ENCODE results near the gene ATXN1.

ATXN1 gene

DNA sequence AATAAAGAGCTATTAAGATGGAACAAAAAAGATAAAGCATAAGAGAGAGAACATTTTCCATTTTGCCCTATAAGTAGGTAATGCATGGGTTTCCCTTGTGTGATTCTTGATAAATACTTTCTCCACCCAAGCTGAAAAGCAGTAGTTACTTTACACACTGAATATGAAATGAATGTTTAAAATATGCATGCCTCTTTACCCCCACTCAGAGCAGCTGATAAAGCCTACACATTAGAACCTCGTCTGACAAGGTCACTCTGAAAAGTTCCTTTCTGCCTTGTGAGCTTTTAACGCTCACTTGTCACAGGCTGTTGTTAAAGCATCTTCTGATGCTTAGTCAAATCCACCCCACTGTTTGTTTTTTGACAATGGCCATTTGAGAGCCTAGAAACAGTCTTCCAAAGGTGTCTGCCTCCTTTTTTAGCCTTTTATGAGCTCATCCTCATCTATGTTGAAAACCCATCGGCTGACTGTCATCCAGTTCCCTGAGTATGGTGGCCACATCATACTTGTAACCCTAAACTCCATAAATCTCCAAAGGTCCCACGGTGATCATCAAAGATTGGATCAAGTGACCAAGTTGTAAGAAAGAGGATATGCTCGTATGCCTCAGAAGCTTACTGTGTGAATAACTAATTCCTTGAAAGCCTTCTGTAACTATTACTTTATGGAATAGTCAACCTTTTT, 102.8 kb downstream of the ATXN1 start:
- H3K4me1 ChIP-seq (ENCODE audit: insufficient read depth, low read length): peaks cover 6% of the 10 kb centered on the region
- peaks cover 5% of the 10 kb centered on the region for H3K36me3 ChIP-seq (ENCODE audit: insufficient read depth, low read length)
- H3K27me3 ChIP-seq (ENCODE audit: control insufficient read depth in 1 of 2, insufficient read depth in 2 of 2, low read length in 2 of 2): no peaks in the 10 kb centered on the region
- no peak overlapping the region for H3K27ac ChIP-seq (ENCODE audit: low read depth, low read length)
- H3K4me3 ChIP-seq (ENCODE audit: low read depth in 1 of 2, low read length in 2 of 2): no peak overlapping the region
- no peak overlapping the region for H3K9ac ChIP-seq (ENCODE audit: low read length)
- H3K9me3 ChIP-seq (ENCODE audit: low read length): no peaks in the 10 kb centered on the region

DNA sequence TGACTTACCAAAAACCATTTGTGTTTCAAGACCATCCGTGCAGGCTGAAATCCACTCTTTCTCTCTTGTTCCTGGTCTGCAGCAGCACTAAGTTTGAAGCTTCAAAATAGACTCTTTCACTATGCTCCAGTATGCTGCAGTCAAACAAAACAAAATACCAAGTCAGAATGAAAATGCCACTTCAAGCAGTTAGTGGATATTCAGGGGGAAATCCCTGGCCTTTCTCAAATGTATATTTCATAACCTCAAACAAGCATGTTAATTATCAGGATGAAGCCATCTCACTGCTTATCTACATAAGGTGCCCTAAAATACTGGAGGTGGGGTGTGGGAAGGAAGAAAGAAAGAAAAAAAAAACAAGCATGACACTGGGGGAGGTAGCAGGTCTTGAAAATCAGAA, 103.5 kb downstream of the ATXN1 start:
- Histone ChIP-seq H3K9ac (ENCODE audit: low read length) (no peak overlapping the region), H3K27me3 (ENCODE audit: control insufficient read depth in 1 of 2, insufficient read depth in 2 of 2, low read length in 2 of 2) (no peaks in the 10 kb centered on the region), H3K4me3 (ENCODE audit: low read depth in 1 of 2, low read length in 2 of 2) (no peak overlapping the region), H3K36me3 (ENCODE audit: insufficient read depth, low read length) (peaks cover 13% of the 10 kb centered on the region), H3K4me1 (ENCODE audit: insufficient read depth, low read length) (peaks cover 6% of the 10 kb centered on the region), H3K27ac (ENCODE audit: low read depth, low read length) (no peak overlapping the region), H3K9me3 (ENCODE audit: low read length) (no peaks in the 10 kb centered on the region)

DNA sequence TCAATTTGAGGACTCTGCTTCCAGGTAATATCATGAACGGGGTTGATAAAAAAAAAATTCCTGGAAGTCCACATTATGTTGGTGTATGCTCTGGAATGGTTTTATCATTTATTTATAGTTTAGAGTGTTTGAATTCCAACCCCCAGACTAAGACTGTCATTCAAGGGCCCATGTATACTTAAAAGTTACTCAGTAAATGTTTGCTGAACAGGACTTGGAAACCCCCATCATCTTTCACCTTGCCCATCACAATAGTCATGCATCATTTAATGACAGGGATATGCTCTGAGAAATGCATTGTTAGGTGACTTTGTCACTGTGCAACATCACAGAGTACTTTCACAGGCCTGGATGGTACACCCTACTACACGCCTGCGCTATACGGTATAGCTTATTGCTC, 104.8 kb downstream of the ATXN1 start:
- H3K27ac ChIP-seq (ENCODE audit: low read depth, low read length): no peak overlapping the region
- H3K27me3 ChIP-seq (ENCODE audit: control insufficient read depth in 1 of 2, insufficient read depth in 2 of 2, low read length in 2 of 2): no peaks in the 10 kb centered on the region
- no peak overlapping the region for H3K9ac ChIP-seq (ENCODE audit: low read length)
- H3K4me1 ChIP-seq (ENCODE audit: insufficient read depth, low read length): peaks cover 6% of the 10 kb centered on the region
- H3K4me3 ChIP-seq (ENCODE audit: low read depth in 1 of 2, low read length in 2 of 2): no peak overlapping the region
- peaks cover 23% of the 10 kb centered on the region for H3K36me3 ChIP-seq (ENCODE audit: insufficient read depth, low read length)
- no peaks in the 10 kb centered on the region for H3K9me3 ChIP-seq (ENCODE audit: low read length)

DNA sequence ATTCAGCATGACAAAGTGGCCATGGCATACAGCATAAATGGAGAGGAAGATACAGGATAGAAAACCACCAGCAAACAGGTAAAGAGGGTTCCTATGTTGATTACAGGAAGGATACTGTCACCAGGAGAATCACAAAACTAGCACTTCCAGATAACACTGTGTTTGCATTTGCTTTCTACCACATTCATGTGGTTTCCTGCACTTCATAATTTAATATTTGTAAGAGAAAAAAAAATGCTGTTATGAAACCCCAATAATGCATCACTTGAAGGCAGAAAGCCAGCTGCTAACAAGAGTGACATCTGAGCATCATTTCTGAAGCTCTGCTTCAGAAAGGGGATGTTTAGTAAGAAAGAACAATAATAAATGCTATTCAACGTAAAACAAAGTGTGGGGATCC, 106.6 kb downstream of the ATXN1 start:
- no peaks in the 10 kb centered on the region for H3K9me3 ChIP-seq (ENCODE audit: low read length)
- no peak overlapping the region for H3K27ac ChIP-seq (ENCODE audit: low read depth, low read length)
- no peak overlapping the region for H3K9ac ChIP-seq (ENCODE audit: low read length)
- H3K4me1 ChIP-seq (ENCODE audit: insufficient read depth, low read length): peaks cover 6% of the 10 kb centered on the region
- H3K4me3 ChIP-seq (ENCODE audit: low read depth in 1 of 2, low read length in 2 of 2): no peak overlapping the region
- H3K36me3 ChIP-seq (ENCODE audit: insufficient read depth, low read length): peaks cover 25% of the 10 kb centered on the region
- no peaks in the 10 kb centered on the region for H3K27me3 ChIP-seq (ENCODE audit: control insufficient read depth in 1 of 2, insufficient read depth in 2 of 2, low read length in 2 of 2)

DNA sequence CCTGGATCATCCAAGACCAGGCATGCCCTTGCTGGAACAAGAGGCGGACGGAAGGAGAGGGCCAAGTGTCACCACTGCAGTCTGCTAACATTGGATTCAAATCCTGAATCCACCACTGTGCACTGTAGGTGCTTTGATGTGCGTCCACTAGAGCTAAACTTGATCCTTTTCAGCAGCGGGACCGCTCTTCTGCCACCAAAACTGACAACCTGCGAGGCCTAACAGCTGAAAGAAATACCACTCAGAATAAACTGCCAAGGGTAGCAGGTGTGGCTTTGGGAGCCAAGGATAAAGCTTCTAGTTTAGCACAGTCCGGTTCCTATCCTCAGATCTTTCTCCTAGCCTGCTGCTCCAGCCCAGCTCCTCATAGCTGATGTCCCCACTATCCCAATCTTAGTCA, 108.0 kb downstream of the ATXN1 start:
- Histone ChIP-seq H3K36me3 (ENCODE audit: insufficient read depth, low read length) (peaks cover 25% of the 10 kb centered on the region), H3K9me3 (ENCODE audit: low read length) (no peaks in the 10 kb centered on the region), H3K27me3 (ENCODE audit: control insufficient read depth in 1 of 2, insufficient read depth in 2 of 2, low read length in 2 of 2) (no peaks in the 10 kb centered on the region), H3K4me1 (ENCODE audit: insufficient read depth, low read length) (no peaks in the 10 kb centered on the region), H3K9ac (ENCODE audit: low read length) (no peak overlapping the region), H3K4me3 (ENCODE audit: low read depth in 1 of 2, low read length in 2 of 2) (no peak overlapping the region), H3K27ac (ENCODE audit: low read depth, low read length) (no peak overlapping the region)

DNA sequence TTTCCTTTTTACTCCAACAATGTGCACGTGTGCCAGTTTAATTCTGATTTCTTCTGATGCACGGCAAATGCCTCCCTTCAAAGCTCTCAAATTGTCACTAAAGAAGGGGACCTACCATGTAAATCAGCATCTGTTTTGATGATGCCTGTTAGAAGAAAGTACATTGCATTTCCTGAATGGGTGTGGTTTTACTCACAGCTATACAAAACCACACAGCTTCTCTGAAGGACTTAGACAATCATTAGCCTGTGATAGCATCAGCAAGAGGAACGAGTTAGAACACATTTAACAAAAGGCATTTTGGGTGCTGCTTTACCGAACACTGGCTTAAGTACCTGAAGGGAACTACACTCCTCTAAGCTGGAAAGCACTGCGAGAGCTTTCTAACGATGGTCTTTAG, 109.4 kb downstream of the ATXN1 start:
- H3K27me3 ChIP-seq (ENCODE audit: control insufficient read depth in 1 of 2, insufficient read depth in 2 of 2, low read length in 2 of 2): no peaks in the 10 kb centered on the region
- H3K36me3 ChIP-seq (ENCODE audit: insufficient read depth, low read length): peaks cover 25% of the 10 kb centered on the region
- H3K4me3 ChIP-seq (ENCODE audit: low read depth in 1 of 2, low read length in 2 of 2): no peak overlapping the region
- H3K4me1 ChIP-seq (ENCODE audit: insufficient read depth, low read length): no peaks in the 10 kb centered on the region
- H3K9me3 ChIP-seq (ENCODE audit: low read length): no peaks in the 10 kb centered on the region
- H3K27ac ChIP-seq (ENCODE audit: low read depth, low read length): no peak overlapping the region
- H3K9ac ChIP-seq (ENCODE audit: low read length): no peak overlapping the region

DNA sequence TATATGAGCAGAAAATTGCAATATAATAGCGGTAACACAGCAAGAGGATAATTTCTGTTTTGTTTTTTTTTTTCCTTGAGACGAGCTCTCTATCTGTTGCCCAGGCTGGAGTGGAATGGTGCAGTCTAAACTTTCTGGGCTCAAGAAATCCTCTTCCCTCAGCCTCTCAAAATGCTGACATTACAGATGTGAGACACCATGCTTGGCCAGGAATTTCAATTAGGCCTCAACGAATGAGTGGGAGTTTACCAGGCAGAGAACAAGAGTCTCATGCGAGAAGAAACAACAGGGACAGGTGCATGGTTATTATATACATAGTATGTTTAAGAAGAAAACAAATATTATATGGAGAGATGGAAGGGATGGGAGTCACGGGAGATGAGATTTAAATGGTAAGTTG, 111.4 kb downstream of the ATXN1 start:
- Histone ChIP-seq H3K27ac (ENCODE audit: low read depth, low read length) (no peak overlapping the region), H3K9ac (ENCODE audit: low read length) (no peak overlapping the region)

DNA sequence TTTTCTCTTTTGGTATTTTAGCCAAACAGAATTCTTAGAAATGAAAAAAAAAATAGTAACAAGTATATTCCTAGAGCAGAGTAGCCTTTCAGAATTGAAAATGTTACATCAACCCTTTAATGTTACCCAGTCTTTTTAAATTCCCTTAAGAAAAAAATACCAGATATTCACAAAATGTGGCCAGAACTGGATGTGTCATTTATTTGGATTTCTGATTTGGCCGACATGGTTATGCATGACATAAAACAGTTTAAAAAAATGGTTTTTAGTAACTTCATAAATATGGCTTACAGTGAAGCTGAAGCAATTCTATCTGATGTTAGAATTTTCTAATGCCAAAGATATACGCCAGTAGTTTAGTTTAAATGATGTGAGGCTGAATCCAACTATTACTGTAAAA, 112.0 kb downstream of the ATXN1 start:
- H3K36me3 ChIP-seq (ENCODE audit: insufficient read depth, low read length): peaks cover 31% of the 10 kb centered on the region
- H3K27me3 ChIP-seq (ENCODE audit: control insufficient read depth in 1 of 2, insufficient read depth in 2 of 2, low read length in 2 of 2): no peaks in the 10 kb centered on the region
- no peak overlapping the region for H3K27ac ChIP-seq (ENCODE audit: low read depth, low read length)
- H3K4me3 ChIP-seq (ENCODE audit: low read depth in 1 of 2, low read length in 2 of 2): no peak overlapping the region
- H3K9ac ChIP-seq (ENCODE audit: low read length): no peak overlapping the region
- no peaks in the 10 kb centered on the region for H3K4me1 ChIP-seq (ENCODE audit: insufficient read depth, low read length)
- no peaks in the 10 kb centered on the region for H3K9me3 ChIP-seq (ENCODE audit: low read length)

More for the DNA sequence above, 111.4 kb downstream of the ATXN1 start:
- Histone ChIP-seq H3K27me3 (ENCODE audit: control insufficient read depth in 1 of 2, insufficient read depth in 2 of 2, low read length in 2 of 2) (no peaks in the 10 kb centered on the region), H3K4me1 (ENCODE audit: insufficient read depth, low read length) (no peaks in the 10 kb centered on the region), H3K4me3 (ENCODE audit: low read depth in 1 of 2, low read length in 2 of 2) (no peak overlapping the region), H3K36me3 (ENCODE audit: insufficient read depth, low read length) (peaks cover 29% of the 10 kb centered on the region), H3K9me3 (ENCODE audit: low read length) (no peaks in the 10 kb centered on the region)

DNA sequence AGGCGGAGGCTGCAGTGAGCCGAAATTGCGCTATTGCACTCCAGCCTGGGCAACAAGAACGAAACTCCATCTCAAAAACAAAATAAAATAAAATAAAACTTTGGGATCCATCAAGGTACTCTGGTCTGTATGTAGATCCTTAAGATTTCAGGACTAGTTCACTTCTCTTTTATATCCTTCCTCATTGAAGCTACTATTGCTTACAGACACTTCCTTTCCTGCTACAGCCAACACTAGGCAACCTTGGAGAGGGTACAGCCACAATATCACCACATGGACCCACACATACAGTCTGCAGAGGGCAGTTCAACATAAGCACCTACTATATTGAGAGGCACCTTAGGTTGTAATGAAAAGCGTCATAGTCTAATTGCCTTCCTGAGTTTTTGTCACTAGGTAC, 113.3 kb downstream of the ATXN1 start:
- Histone ChIP-seq H3K27me3 (ENCODE audit: control insufficient read depth in 1 of 2, insufficient read depth in 2 of 2, low read length in 2 of 2) (no peaks in the 10 kb centered on the region), H3K4me1 (ENCODE audit: insufficient read depth, low read length) (no peaks in the 10 kb centered on the region), H3K9me3 (ENCODE audit: low read length) (no peaks in the 10 kb centered on the region)

DNA sequence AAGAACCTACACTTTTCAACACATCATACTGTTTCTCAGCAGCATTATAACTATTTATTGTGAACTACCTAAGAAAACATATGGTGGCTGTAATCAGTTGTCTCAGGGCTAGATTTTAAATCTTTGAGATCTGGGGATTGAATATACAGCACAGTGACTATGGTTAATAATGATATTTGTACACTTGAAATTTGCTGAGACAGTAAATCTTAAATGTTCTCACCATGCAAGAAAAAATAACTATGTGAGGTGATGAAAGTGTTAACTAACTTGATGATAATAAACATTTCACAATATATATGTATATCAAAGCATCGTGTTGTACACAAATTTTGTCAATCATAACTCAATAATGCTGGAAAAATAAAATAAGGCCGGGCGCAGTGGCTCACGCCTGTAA, 113.8 kb downstream of the ATXN1 start:
- H3K36me3 ChIP-seq (ENCODE audit: insufficient read depth, low read length): peaks cover 15% of the 10 kb centered on the region
- H3K27me3 ChIP-seq (ENCODE audit: control insufficient read depth in 1 of 2, insufficient read depth in 2 of 2, low read length in 2 of 2): no peaks in the 10 kb centered on the region
- no peak overlapping the region for H3K9ac ChIP-seq (ENCODE audit: low read length)
- no peaks in the 10 kb centered on the region for H3K4me1 ChIP-seq (ENCODE audit: insufficient read depth, low read length)
- no peaks in the 10 kb centered on the region for H3K9me3 ChIP-seq (ENCODE audit: low read length)
- no peak overlapping the region for H3K27ac ChIP-seq (ENCODE audit: low read depth, low read length)
- H3K4me3 ChIP-seq (ENCODE audit: low read depth in 1 of 2, low read length in 2 of 2): no peak overlapping the region

More for the DNA sequence above, 113.3 kb downstream of the ATXN1 start:
- no peak overlapping the region for H3K4me3 ChIP-seq (ENCODE audit: low read depth in 1 of 2, low read length in 2 of 2)
- H3K36me3 ChIP-seq (ENCODE audit: insufficient read depth, low read length): peaks cover 21% of the 10 kb centered on the region
- no peak overlapping the region for H3K9ac ChIP-seq (ENCODE audit: low read length)
- H3K27ac ChIP-seq (ENCODE audit: low read depth, low read length): no peak overlapping the region

DNA sequence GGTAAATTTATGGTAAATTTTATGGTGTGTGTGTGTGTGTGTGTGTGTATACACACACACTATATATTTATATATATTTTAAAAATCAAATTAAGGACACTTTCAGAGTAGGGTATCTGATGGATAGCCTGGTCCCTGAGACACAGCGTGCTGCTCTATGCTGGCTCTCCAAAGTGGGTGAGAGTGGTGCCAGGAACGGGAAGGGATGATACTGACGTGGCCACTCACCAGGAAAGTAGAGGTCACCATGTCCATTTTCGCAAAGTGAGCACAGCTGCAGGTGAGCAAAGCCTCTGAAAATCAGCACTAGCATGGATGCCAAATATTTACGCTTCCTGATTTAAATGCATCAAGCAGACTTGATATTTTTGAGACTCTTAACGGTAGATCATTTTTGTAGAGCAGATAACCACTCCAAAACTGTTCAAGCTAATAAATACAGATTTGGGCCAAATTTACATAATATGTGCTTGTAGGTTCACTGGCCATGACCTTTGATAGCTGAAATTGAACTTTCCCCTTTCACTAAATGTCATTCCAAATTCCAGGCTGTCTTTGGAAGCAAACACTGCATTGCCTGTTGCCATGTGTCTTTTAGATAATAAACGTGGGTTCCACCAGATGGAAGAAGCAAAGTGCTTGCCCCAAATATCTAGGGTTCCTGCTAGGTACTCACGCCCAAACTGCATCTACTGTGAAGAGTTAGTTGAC, 116.6 kb downstream of the ATXN1 start:
- H3K27ac ChIP-seq (ENCODE audit: low read depth, low read length): no peak overlapping the region
- H3K4me3 ChIP-seq (ENCODE audit: low read depth in 1 of 2, low read length in 2 of 2): no peak overlapping the region
- H3K36me3 ChIP-seq (ENCODE audit: insufficient read depth, low read length): peaks cover 6% of the 10 kb centered on the region
- no peaks in the 10 kb centered on the region for H3K4me1 ChIP-seq (ENCODE audit: insufficient read depth, low read length)
- H3K9ac ChIP-seq (ENCODE audit: low read length): no peak overlapping the region
- H3K27me3 ChIP-seq (ENCODE audit: control insufficient read depth in 1 of 2, insufficient read depth in 2 of 2, low read length in 2 of 2): no peaks in the 10 kb centered on the region
- H3K9me3 ChIP-seq (ENCODE audit: low read length): peaks cover 4% of the 10 kb centered on the region
